Medulla oblongata (tissue), 1 donor: Measurements from ENCODE around the gene VSTM2A.
"Not testable (repeated sequence)": the region's sequence is repeated elsewhere in the genome, so short reads cannot be mapped to it uniquely, and the experiment has no call there.

Experiments
- DNase-seq: peaks from one replicate; pipeline ENCODE4 v3.0.0-alpha.2; 2015; ENCODE audit errors: extremely low spot score

Gene VSTM2A, protein sequence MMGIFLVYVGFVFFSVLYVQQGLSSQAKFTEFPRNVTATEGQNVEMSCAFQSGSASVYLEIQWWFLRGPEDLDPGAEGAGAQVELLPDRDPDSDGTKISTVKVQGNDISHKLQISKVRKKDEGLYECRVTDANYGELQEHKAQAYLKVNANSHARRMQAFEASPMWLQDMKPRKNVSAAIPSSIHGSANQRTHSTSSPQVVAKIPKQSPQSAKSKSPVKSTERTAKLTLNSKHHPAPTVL

DNA sequence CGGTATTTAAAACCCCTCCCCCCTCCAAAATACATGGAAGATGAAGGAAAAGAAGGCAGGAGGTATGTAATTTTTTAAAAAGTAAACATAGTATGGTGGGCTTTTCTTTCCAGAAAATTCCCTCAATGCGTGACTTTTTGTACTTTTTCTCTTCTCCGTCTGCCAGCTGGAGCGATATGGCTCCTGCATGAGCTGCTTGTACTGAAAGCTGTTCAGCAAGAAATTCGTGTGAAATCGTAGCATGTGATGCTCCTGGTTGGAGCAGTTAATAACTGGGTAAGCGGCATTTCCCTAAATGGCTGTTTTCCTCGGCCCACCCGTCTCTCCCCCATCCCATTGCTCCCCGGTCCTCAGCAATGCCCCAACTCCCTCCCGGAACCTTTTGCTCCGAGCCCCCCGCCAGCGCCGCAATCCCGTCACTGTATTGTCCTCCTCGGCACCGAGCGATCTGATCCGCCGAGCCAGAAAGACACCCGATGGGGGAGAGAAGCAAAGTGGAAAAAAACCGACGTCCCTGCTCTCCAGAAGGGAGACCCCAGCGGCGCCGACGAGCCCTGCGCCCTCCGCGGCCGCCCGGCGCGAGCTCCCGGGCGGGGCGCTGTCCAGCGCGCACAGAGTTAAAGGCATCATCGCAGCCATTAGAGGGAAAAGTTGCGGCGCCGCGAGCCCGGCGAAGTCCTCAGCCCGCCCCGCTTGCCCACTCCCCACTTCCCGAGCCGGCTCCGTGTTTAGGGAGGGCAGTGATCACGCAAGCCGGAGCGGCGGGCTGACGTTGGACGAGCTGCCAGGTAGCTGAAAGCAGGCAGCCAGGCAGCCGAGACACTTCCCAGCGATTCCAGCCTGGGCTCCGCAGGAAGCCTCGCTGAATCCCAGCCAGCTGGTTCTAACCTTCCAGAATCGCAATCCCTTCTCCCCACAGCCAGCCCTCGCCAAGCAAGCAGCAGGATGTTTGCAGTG is at the start of gene VSTM2A:
Gene VSTM2A (plus strand): TSS at position 707 of the 957 bp plus-strand sequence. CDS start 356 bp downstream, outside the sequence.
- DNase-seq = no peak

DNA sequence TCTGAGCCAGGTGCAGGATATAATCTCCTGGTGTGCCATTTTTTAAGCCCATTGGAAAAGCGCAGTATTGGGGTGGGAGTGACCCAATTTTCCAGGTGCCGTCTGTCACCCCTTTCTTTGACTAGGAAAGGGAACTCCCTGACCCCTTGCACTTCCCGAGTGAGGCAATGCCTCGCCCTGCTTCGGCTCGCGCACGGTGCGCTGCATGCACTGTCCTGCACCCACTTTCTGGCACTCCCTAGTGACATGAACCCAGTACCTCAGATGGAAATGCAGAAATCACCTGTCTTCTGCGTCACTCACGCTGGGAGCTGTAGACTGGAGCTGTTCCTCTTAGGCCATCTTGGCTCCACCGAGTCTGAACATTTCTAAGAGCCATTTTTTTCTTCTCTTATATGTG is 37.6 kb upstream of the VSTM2A start:
- not testable (repeated sequence) for DNase-seq

DNA sequence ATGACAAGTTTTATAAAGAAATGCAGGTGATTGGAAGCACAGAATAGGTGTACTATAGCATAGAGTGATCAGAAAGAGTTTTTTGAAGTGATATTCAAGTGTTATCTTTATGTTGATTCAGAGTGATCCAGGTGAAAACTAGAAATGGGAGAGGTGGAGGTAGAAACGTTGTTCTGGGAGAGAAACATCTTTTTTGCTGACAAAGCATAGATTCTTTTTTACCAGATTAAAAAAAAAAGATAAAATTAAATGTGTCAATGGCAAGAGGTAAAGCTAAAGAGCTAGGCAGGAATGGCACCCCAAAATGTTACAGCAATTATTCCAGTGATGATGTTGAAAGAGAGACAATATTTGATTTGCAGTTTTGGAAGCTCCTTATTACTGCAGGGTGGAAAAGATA is 12.6 kb upstream of the VSTM2A start:
- no peak for DNase-seq

DNA sequence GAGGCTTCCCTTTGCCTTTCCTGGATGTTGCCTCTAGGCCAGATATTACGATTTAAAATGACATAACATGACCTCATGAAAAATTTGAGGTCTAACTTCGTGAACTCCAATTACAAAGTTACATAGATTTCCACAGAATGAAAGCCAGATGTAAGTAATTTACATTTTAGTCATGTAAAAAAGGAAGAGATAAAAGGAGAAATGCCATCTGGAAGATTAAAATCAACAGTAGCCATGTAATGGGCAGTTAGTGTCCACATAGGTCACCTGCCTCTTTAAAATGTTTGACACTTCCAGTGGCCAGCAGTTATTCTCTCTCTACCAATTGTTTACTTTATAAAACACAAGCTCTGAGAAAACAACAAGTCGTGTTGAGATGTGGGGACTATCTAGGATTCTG is 4.1 kb upstream of the VSTM2A start:
- DNase-seq = no peak

DNA sequence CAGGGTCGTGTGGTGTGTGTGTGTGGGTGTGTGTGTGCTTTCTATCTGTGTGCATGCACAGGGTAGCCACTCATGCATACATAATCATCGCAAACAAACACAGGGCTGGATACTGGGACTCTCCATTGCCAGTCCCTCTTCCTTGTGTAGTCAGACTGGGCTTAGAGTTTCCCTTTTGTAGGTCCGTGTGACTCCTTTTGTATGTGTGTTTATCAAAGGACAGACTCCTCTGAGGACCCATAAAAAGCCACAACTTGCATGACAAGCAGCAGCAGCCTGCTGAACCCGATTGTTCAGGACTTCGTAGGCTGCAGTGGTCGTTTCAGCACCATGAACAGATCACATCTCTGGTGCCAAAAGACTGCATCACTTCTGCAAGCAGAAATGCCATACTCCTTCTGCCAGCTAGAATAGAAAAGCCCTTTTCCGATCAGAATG is 895 bp downstream of the VSTM2A start:
- peak; percentile 21 for DNase-seq

DNA sequence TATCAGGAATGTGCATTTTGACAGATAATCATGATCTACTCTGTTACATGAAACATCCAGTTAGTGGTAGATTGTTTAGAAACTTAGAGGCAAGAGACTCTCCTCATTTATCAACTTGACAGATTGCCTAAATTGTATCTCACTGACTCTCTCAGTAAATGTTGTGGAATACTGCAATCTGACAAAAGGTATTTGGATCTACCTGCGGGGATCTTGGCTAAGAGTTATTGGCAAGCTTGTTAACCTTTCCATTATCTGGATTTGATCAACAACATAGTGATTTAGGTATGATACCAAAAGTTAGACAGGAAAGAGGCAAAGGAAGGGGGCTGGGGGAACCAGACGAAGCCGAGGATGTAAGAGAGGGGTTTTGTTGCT is 2.0 kb downstream of the VSTM2A start:
- DNase-seq = no peak

DNA sequence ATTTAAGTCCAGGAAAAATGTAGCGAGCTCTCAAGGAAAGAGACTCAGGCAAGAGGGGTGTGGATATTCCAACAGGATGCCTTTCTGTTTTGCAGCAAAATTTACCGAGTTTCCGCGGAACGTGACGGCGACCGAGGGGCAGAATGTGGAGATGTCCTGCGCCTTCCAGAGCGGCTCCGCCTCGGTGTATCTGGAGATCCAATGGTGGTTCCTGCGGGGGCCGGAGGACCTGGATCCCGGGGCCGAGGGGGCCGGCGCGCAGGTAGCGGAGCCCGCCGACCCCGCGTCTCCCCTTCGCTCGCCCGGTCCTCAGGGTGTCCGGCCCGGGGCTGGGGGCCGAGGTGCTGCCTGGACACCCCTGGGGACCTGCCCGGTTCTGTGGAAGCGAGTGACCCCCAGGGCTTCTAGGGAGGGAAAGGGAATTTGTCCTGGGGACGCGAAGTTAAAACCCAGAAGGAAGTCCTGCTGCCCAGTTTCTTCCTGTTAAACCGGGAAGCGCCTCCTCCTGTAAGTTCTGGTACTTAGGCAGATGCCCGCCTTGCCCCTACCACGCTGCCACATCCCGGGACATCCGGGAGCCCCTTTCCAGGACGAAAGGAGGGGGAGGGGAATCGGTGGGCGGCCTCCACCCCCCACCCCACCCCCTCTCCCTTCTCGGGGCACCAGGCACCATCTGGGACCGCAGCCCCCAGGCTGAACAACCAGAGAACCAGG is 2.5 kb downstream of the VSTM2A start:
- DNase-seq = no peak

DNA sequence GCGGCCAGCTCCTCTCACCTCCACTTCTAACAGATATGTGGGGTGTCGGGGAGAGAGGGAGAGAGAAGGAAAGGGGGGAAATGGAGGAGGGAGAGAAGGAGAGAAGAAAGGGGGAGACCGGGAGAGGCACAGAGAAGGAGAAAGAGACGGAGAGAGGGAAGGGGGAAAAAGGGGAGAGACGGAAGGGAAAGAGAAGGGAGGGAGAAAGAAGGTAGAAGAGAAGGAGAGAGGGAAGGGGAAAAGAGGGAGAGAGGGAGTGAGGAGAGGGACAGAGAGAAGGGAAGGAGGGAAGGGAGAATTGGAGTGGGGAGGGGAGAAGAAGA is 3.0 kb downstream of the VSTM2A start:
- DNase-seq = no peak

DNA sequence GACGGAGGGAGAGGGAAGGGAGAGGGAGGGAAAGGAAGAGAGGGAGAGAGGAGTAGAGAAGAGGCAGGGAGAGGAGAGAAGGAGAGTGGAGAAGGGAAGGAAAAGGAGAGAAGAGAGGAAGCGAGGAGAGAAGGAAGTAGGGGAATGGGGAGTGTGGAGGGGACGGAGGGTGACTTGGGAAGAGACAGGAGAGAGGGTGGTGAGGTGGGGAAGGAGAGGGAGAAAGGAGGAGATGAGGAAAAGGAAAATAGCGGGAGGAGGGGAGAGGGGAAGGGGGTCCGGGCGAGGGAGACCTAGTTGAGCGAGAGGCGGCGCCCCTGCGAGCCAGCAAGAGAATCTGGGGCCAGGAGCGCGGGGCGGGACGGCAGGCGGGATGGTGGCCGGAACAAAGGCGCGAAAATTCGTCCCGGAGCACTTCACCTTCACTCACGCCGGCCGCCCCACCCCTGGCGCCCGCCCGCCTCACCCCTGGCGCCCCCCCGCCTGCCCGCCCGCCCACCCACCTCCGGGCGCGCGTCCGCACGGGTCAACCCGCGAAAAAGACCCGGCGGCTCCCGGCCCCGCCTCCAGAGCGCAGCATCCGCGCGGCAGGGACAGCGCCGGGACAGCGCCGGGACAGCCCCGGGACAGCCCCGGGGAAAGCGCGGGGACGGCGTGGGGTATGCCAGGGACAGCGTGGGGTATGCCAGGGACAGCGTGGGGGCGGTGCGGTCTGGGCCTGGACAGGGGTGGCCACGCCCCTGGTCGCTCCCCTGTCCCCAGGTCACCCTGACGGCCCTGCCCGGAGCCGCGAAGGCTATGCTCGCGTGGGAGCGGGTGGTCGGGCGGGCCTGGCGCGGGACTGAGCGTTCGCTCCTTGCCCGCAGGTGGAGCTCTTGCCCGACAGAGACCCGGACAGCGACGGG is 4.2 kb downstream of the VSTM2A start:
- DNase-seq = no peak

DNA sequence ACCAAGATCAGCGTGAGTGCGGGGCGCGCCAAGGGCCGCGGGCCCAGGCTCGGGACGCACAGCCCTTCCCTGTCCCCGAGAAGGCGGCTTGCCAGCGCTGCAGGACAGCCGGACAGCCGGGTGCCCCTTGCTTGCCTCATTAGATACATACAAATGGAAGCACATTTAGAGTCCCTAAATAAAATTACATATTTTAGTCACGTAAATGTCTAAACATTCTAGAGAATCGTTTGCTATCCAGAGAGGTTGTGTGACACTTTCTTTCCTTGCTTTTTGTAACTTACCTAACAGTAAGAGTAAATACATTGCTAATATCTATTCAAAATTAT is 4.8 kb downstream of the VSTM2A start:
- no peak for DNase-seq

DNA sequence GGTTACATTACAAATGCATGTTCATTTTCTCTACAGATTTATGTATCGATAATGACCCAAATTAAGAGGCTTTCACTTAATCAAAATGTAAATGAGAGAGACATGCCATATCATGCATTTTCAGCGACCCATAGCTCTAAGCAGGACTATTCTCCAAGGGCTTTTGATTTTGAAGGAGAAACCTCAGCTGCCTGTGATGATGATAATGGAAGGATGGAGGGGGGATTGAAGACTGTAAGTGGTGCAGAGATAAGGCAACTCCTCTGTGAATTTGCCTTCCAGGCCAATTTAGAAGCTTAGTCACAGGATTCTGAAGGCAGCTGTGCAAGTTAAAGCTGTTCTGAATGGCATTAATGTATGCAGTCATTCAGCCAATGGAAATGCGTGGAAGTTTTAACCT is 8.3 kb downstream of the VSTM2A start:
- DNase-seq = no peak

DNA sequence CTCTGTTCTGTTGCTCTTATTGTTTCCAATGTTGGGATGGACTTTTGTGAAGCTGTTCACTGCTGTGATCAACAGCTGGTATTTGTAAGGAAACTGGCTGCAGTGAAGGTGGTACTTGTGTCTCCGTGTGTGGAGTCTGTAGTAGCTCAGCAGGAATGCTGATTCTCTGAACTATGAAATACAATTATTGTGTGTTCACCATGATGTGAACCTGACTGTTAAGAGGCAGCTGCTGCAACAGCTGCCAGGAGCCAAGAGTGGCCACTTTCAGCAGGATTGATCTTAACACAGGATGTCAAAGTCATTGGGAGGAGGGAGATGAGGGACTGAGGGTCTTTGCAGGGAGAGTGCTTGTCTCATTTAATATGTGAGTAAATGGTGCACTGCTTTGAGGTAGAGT is 13.9 kb downstream of the VSTM2A start:
- DNase-seq = no peak

DNA sequence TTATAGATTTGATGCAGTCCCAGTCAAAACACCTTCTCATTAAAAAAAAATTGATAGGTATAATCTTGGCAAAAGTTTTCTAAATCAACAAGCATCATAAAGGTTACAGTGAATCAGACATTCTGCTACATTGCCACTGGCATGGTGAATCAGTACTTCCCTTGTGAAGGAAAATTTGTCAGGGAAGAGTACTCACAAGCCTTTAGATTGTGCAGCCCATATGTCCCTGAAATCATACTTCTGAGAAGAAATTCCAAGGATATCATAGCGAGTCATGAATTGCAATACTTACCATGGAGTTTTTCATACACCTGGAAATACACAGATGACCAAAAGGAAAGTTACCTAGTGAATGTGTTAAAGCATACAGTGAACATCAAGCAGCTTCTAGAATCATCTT is 17.2 kb downstream of the VSTM2A start:
- no peak for DNase-seq

DNA sequence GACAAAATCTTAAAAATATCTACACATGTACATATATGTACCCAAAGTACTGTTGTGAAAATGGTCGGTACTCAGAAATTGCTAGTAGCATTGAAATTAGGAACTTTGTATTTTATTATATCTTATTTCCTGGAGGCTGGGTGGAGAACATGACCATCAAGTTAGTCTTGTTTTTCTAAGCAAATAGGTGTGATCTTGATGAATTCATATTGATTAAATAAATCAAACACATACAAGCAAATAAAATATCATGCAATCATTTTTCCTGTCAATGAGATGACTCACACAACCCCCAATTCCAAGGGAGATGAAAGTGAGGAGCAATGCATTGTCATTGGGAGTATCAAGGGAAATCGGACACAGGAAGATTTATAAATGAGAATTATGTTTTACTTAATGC is 18.0 kb downstream of the VSTM2A start:
- no peak for DNase-seq

DNA sequence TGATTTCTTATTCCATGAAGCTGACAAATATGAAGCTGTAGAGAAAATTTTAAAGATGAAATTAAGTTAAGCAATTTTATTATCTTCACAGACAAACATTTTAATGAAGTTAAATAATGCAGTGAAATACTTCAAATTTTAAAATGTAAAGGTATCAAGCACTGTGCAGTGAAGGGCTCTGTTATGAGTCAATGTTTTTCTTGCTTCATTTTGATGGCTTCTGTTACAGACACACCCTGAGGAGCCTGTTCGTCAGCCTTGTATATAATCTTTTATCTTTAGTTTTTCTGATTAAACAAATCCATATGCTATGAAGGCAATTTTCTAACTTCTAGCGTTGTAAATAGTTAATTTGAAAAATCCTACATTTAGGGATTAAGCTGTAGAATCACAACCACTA is 18.5 kb downstream of the VSTM2A start:
- DNase-seq = no peak

DNA sequence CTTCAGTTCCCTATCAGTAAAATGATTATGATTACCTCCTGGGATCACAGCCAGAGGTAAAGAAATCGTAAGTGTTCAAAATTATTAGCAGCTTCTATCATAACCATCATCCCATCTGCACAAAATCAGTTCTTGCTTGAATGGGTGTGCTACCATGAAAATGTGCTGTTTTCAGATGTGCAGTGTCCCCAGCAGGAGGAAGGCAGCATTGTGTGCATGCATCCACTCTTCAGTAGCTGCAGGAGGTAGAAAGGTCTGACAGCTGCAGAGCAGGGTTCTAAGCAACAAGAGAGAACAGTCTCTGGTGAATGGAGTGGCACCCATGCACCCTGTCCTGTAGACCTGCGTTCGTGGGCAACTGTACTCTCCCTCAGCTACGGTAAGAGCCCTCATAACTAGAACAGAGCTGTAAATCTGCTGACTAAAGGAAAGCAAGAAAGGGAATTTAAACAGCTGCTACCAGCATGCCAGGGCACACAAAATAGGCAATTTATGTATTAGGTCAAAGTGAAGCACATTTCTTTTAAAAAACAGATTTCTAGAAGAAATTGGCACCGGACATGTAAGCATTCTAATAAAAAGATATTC is 21.2 kb downstream of the VSTM2A start:
- DNase-seq = no peak

DNA sequence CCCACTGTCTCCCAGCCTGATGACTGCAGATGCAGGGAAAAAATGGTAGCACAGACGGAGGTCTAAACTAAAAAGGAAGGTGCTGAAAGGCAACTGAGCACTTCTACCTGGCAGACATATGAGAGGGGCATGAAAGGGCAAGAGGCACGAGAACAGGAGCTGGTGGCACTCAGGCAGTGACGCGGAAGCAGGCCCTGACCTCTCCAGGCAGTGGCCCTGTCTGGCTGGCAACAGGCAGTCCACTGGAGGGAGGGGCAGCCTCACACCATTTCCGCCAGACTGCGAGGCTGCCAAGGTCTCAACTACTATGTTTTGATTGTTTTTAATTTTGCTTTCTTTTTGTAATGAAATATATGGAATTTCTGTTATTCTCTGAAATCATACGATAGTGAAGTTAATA is 23.3 kb downstream of the VSTM2A start:
- no peak for DNase-seq

DNA sequence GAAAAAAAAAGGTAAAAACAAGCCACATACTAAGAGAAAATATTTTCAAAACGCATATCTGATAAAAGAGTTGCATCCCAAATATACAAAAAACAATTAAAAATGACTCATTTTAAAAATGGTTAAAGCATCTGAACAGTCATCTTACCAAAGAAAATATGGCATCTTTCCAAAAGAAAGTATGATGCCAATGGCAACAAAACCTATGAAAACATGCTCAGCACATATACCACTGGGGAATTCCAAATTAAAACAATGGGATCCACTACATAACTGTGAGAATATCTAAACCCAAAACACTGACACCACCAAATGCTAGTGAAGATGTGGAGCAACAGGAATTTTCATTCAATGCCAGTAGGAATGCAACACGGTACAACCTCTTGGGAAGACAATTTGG is 39.3 kb downstream of the VSTM2A start:
- no peak for DNase-seq

DNA sequence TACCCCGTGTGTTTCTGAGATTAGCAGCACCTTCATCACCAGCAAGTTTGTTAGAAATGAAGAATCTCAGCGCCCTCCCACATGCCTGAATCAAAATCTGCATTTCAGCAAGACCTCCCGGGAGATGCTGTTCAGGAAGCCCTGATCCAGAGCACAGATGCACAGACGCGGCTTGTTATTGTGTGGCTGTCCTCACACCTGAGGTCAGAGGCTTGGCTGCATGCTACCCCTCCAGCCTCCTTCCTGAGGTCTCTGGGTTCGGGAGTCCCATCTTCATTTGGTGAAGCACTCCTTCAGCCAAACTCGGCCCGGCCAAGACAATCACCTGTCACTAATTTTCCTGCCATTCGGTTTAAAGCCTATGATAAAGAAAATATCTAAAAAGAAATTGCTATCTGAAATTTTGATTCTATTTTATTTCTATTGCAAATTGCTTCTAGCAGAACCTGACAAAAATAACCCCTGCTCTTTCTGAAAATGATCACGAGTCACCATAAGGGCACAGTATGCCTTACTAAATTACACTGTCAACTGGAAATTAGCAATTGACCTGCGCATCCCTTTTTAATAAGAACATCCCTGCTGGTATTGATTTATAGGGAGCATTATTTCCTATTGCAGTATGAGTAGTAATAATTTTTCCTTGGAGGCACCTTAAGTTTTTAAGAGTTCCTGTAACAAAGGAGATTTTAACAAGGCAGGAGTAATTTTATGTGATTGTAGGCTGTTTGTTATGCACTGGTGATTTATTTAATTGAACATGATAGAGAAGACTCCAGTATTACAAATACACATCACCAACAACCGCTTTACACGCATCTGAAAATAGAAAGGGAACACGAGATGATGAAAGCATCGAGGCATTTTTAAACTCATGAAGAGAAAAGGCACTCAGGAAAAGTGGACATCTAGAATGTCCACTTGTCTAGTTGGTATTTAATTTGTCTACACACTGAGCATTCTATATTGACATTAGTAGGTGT is 49.5 kb downstream of the VSTM2A start:
- no peak for DNase-seq

DNA sequence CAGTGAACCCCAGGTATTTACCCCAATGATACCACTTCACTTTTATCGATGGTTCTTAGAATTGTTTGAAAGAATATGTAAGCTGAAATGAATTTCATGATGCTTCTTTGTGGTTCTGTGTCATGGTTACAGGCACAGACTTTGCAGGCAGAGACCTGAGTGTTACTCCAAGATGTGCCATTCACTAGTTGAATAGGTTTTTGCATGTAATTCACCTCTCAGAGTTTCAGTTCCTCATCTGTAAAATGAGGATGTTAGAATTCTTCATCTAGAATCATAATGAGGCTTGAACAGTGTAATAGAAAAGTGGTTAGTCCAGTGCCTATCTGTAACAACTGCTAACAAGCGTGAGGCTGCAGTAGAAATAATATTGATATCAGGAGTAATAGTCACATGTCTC is 54.6 kb downstream of the VSTM2A start:
- DNase-seq = no peak
